H1 (cell line): ENCODE data around the gene SH2B3.

ENCODE experiments used
- EP300 ChIP-seq, 2 experiments: IDR thresholded peaks; 1 replicate in 1 of 2; 2 replicates in 1 of 2; pipeline ENCODE4 v1.6.1; 2011 to 2012; ENCODE audit warnings: low read depth in 2 of 2, low read length in 2 of 2, mild to moderate bottlenecking in 2 of 2, borderline replicate concordance in 1 of 2, inconsistent platforms in 1 of 2, moderate library complexity in 1 of 2
- RAD21 ChIP-seq, 2 experiments: IDR thresholded peaks in 1 of 2; conservative IDR thresholded peaks in 1 of 2; 2 replicates each; pipeline ENCODE4 v1.6.1; 2011; ENCODE audit warnings: low read depth in 2 of 2, low read length in 2 of 2, improper control_type of control experiment in 1 of 2, inconsistent platforms in 1 of 2, mild to moderate bottlenecking in 1 of 2, moderate library complexity in 1 of 2
- RXRA ChIP-seq: IDR thresholded peaks from 2 replicates; pipeline ENCODE4 v1.6.1; 2011; ENCODE audit warnings: low read depth, mild to moderate bottlenecking, low read length, moderate library complexity; ENCODE audit not compliant: insufficient read depth
- SAP30 ChIP-seq: fragments of 300-600 bp; sonication (generic); IDR thresholded peaks from 2 replicates; pipeline ENCODE4 v1.7.1; 2012; ENCODE audit warnings: low read length, moderate library complexity, mild to moderate bottlenecking, inconsistent platforms; ENCODE audit not compliant: insufficient read depth, insufficient replicate concordance
- ZNF274 ChIP-seq: IDR thresholded peaks from 2 replicates; pipeline ENCODE4 v1.7.0; 2012; ENCODE audit warnings: low read length, borderline replicate concordance; ENCODE audit errors: extremely low read depth

GRCh38 chr12:111494676-111495075 lies 89.0 kb downstream of the SH2B3 start:
- TF ChIP-seq SAP30 (no peak), RAD21 (IDR thresholded peaks at IDR 0.05 in 1 of 2, conservative IDR thresholded peaks at IDR 0.05 in 1 of 2; ENCODE audit: low read depth in 2 of 2, low read length in 2 of 2) (no peak), ZNF274 (no peak), EP300 (IDR thresholded peaks at IDR 0.05; ENCODE audit: borderline replicate concordance in 1 of 2, low read depth in 2 of 2, low read length in 2 of 2) (no peak), RXRA (no peak)
